ENCODE results near the gene SPX.

DNA sequence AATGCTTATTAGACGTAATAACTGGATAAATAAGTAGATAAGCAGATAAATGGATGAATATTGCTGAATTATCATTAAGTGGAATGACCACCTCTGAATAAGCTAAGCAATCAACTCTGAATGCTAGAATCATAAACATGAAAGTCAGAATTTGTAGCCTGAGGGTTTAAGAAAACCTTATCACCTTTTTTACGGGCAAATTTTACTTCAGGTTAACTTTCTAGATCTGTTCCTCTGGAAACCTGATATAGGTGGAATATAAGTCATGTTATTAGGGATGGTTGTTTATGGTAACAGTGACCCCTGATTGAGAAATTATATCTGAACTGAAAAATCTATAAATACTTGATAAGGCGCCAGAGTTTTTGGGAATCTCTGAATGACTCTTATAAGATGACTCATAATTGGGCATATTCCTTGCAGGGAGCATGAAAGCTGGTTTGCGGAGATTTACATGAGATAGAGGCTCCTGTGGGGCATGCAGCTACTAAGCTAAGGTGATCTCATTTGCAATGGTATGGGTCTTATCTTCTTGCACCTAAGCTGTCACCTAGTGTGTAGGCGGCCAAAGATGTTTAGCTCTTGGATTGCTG lies 12.1 kb downstream of the SPX start:
- TF ChIP-seq, protein P1, sequence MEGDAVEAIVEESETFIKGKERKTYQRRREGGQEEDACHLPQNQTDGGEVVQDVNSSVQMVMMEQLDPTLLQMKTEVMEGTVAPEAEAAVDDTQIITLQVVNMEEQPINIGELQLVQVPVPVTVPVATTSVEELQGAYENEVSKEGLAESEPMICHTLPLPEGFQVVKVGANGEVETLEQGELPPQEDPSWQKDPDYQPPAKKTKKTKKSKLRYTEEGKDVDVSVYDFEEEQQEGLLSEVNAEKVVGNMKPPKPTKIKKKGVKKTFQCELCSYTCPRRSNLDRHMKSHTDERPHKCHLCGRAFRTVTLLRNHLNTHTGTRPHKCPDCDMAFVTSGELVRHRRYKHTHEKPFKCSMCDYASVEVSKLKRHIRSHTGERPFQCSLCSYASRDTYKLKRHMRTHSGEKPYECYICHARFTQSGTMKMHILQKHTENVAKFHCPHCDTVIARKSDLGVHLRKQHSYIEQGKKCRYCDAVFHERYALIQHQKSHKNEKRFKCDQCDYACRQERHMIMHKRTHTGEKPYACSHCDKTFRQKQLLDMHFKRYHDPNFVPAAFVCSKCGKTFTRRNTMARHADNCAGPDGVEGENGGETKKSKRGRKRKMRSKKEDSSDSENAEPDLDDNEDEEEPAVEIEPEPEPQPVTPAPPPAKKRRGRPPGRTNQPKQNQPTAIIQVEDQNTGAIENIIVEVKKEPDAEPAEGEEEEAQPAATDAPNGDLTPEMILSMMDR (IDR thresholded peaks at IDR 0.05), result no peak
- no peak for TF ChIP-seq POLR2A (IDR thresholded peaks at IDR 0.05)

Measured in lower leg skin (tissue), 3 donors.